AG04449 (cell line): ENCODE data around the gene KNG1.
A peak's percentile ranks its signal among the peaks of the same experiment; 100 is the strongest.

Experiments used
- CTCF ChIA-PET: fragments of 350-600 bp; formaldehyde crosslinking; extraction: SDS; loops from one replicate; lab custom pipeline; 2021; ENCODE audit warnings: antibody characterized with exemption; lab: Yijun Ruan, JAX
- POLR2A ChIA-PET: fragments of 400-600, 350-600 bp; formaldehyde crosslinking; extraction: SDS; loops from one replicate; lab custom pipeline; 2020; ENCODE audit warnings: antibody characterized with exemption, inconsistent platforms; lab: Yijun Ruan, JAX
- DNase-seq: peaks from one replicate; pipeline ENCODE4 v3.0.0-alpha.2; 2010; ENCODE audit warnings: low read depth, low spot score
- H3K4me3 ChIP-seq: 2 replicates; pipeline ENCODE4 v1.5.1; 2011; ENCODE audit warnings: low read depth, mild to moderate bottlenecking, control low read depth, low read length
- TF ChIP-seq, protein P1 (sequence below): IDR thresholded peaks from one replicate; pipeline ENCODE4 v1.5.1; 2011; ENCODE audit warnings: mild to moderate bottlenecking, moderate library complexity, low read length, control low read depth, inconsistent platforms; ENCODE audit not compliant: insufficient read depth; ENCODE audit errors: missing control alignments

Gene KNG1

DNA sequence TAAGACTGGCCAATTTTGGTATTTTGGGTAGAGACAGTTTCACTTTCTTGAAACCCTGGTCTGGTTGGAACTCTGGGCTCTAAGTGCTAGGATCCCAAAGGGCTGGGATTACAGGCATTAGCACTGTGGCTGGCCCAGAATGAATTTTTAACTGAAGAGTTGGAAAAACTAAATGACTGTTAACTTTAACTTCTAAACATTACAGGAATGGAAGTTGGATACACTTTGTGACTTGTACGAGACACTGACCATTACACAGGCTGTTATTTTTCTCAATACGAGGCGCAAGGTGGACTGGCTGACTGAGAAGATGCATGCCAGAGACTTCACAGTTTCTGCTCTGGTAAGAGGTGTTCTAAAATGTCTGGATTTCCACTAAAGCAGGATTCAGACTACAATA is 69.8 kb downstream of the KNG1 start:
- H3K4me3 ChIP-seq, result peak overlapping the region; percentile 18
- ChIA-PET POLR2A (no interaction called here), CTCF (interaction anchor here (4.0 kb wide), 1 partner anchor 171 kb away, joined by 15 read pairs; no protein-coding TSS in a partner anchor)

GRCh38 chr3:186787642-186788481 is 70.7 kb downstream of the KNG1 start:
- ChIA-PET POLR2A (no interaction called here), CTCF (interaction anchor here (1.9 to 4.0 kb wide), 2 partner anchors 34 to 172 kb away, joined by 6 to 15 read pairs; no protein-coding TSS in a partner anchor)
- TF ChIP-seq, protein P1, sequence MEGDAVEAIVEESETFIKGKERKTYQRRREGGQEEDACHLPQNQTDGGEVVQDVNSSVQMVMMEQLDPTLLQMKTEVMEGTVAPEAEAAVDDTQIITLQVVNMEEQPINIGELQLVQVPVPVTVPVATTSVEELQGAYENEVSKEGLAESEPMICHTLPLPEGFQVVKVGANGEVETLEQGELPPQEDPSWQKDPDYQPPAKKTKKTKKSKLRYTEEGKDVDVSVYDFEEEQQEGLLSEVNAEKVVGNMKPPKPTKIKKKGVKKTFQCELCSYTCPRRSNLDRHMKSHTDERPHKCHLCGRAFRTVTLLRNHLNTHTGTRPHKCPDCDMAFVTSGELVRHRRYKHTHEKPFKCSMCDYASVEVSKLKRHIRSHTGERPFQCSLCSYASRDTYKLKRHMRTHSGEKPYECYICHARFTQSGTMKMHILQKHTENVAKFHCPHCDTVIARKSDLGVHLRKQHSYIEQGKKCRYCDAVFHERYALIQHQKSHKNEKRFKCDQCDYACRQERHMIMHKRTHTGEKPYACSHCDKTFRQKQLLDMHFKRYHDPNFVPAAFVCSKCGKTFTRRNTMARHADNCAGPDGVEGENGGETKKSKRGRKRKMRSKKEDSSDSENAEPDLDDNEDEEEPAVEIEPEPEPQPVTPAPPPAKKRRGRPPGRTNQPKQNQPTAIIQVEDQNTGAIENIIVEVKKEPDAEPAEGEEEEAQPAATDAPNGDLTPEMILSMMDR, result no peak
- DNase-seq, result no peak
- H3K4me3 ChIP-seq, result no peak overlapping the region; the same call in 1 of the 2 replicates

More for the DNA sequence above, 69.8 kb downstream of the KNG1 start:
- TF ChIP-seq, protein P1, result no peak
- no peak for DNase-seq

GRCh38 chr3:186788482-186789370 is 71.6 kb downstream of the KNG1 start:
- no peak overlapping the region for H3K4me3 ChIP-seq
- no peak for DNase-seq
- TF ChIP-seq, protein P1, result no peak
- CTCF ChIA-PET, result interaction anchor here (1.9 to 4.0 kb wide), 2 partner anchors 33 to 173 kb away, joined by 6 to 15 read pairs; no protein-coding TSS in a partner anchor
- POLR2A ChIA-PET, result no interaction called here

DNA sequence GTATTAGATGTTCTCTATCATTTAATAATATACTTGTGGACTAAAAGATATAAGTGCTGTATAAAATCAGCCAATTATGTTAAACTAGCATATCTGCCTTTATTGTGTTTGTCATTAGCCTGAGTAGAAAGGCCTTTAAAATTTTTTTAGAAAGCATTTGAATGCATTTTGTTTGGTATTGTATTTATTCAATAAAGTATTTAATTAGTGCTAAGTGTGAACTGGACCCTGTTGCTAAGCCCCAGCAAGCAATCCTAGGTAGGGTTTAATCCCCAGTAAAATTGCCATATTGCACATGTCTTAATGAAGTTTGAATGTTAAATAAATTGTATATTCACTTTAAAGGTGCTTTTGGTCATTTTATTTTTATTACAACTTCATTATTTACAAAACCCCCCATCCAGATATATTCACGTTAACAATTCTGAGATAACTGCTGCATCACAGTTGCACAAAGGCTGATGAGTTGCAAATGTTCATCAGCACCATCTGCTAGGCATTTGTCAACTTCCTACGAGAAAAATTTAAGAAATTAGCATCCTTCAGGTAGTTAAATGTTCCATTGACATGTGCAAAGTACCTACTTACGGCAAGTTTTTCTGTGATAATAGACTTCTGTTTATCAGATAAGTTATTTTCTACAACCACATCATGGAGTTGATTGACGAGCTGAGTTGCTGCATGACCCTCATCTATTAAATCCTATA is 72.5 kb downstream of the KNG1 start:
- DNase-seq, result no peak
- ChIA-PET POLR2A (no interaction called here), CTCF (interaction anchor here (0.7 to 4.0 kb wide), 3 partner anchors 32 to 174 kb away, joined by 3 to 15 read pairs (median 3); no protein-coding TSS in a partner anchor)
- no peak overlapping the region for H3K4me3 ChIP-seq
- TF ChIP-seq, protein P1, result no peak

- POLR2A ChIA-PET, result interaction anchor here (0.6 to 2.8 kb wide), 2 partner anchors 7 to 176 kb away, joined by 3 to 25 read pairs; partner anchors contain the start of gene EIF4A2
- TF ChIP-seq, protein P1, result no peak
- no peak overlapping the region for H3K4me3 ChIP-seq
- DNase-seq, result no peak
- CTCF ChIA-PET, result interaction anchor here (0.7 to 4.0 kb wide), 3 partner anchors 31 to 174 kb away, joined by 3 to 15 read pairs (median 3); no protein-coding TSS in a partner anchor
Measured at GRCh38 chr3:186790261-186790981, 73.3 kb downstream of the KNG1 start.
